Measurements from ENCODE around the gene STRBP.

Gene STRBP

DNA sequence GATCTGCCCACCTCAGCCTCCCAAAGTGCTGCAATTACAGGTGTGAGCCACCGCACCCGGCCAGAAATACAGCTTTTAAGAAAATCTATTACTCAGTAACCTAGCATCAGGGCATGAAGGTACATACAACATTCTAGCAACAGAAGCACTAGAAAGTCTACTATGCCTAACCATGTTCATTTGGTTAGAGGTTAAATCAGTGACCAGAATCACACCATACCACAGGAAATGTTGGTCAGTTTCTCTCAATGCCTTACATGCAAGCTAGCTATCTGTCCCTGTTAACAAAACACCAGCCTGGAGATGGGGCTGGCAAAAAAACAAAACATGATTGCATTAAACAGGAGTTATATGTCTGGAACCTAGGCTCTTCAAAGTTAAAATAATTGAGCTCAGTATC, 104.1 kb downstream of the STRBP start:
- in situ Hi-C loops (cut with MboI; ENCODE audit: low pct_unique_long_range_greater_than_20kb, low sequenced_read_pairs) = loop anchor here (25.0 kb wide), 1 partner anchor 102 kb away; no protein-coding TSS in a partner anchor
- DNase-seq = no peak

DNA sequence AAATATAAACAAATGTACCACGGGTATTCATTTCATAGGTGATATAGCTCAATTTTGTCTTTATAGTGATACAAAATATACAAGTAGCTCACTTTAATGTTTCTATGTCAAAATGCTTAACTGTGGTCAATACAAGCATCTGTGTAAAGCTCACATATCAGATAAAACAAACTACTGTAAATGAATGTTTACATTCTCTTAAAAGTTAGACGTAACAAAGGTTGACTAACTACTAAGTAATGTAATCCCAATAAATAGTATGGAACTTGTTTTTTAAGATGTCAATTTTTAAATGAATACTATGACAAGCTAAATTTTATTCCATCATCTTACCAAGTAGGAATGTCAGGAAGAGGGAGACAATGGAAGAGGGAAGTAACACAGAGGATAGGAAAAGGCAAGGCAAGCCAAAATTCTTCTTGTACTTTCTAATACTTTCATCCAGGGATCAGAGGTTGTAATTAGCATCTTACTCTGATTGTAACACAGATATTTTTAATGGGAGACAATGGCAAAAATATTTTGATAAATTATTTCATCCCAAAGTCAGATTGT, 105.5 kb downstream of the STRBP start:
- DNase-seq = no peak

DNA sequence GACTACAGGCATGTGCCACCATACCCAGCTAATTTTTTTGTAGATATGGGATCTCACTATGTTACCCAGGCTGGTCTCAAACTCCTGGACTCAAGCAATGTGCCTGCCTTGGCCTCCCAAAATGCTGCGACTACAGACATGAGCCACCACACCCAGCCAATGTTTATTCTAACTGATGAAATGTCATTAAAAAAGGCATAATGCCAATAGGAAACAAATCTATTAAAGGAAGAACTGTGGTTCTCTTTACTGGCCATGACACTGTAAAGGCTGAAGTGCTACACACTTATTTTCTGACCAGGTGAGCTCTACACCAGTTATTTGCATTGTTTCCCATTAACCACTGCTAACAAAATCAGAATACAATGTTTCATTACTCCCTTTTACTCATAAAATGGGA, 106.0 kb downstream of the STRBP start:
- no peak for DNase-seq
- in situ Hi-C loops (cut with MboI; ENCODE audit: low pct_unique_long_range_greater_than_20kb, low sequenced_read_pairs) = loop anchor here (25.0 kb wide), 1 partner anchor 100 kb away; no protein-coding TSS in a partner anchor

More for the DNA sequence above, 105.5 kb downstream of the STRBP start:
- in situ Hi-C loops (cut with MboI; ENCODE audit: low pct_unique_long_range_greater_than_20kb, low sequenced_read_pairs) = loop anchor here (25.0 kb wide), 1 partner anchor 101 kb away; no protein-coding TSS in a partner anchor

DNA sequence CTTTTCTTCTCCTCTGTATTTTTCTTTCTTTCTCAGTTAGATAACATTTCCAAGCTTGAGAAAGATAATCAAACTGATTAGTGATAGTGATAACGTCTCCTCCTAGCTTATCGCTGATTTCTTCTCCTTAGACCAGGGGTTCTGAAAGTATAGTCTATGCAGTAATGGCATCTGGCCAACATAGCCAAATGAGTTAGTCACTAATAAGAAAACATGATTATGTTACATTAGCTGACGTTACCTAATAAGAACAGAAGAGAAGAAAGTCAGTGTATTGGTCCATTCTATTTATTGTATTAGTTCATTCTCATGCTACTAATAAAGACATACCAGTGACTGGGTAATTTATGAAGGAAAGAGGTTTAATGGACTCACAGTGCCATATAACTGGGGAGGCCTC, 111.2 kb downstream of the STRBP start:
- in situ Hi-C loops (cut with MboI; ENCODE audit: low pct_unique_long_range_greater_than_20kb, low sequenced_read_pairs) = loop anchor here (25.0 kb wide), 1 partner anchor 95 kb away; no protein-coding TSS in a partner anchor

DNA sequence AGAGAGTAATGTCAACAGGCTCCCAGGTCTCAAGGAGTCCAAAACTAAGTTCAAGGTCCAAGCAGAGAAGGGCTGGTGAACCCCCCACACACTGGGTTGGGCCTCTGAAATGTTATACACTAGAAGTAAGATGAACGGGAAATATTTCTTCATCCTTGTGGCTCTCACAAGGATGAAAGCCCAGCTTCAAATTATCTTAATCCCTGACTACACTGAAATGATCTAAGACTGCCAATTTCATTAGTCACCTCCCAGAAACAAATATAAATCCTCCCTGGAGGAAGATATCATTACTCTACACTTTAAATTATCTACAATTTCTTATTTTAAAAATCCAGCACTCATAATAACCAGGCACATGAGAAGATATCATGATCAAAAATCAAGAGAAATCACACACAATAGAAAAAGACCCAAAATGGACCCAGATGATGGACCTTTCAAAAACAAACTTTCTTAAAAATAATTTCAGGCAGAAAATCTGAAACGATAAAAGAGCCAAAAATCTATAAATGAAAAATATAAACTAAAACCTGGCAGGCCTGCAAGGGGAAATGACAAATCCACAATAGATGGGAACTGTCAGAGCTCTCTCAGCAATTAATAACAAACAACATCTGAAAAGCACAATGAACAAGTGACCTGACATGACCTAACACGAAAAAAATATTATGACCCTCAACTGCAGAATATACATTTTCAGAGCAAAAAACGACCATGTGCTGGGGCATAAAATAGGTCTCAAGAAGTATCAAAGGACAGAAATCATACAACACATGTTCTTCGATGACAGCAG, 117.5 kb downstream of the STRBP start:
- DNase-seq = no peak
- in situ Hi-C loops (cut with MboI; ENCODE audit: low pct_unique_long_range_greater_than_20kb, low sequenced_read_pairs) = loop anchor here (25.0 kb wide), 1 partner anchor 89 kb away; no protein-coding TSS in a partner anchor

More for the DNA sequence above, 111.2 kb downstream of the STRBP start:
- no peak for DNase-seq

DNA sequence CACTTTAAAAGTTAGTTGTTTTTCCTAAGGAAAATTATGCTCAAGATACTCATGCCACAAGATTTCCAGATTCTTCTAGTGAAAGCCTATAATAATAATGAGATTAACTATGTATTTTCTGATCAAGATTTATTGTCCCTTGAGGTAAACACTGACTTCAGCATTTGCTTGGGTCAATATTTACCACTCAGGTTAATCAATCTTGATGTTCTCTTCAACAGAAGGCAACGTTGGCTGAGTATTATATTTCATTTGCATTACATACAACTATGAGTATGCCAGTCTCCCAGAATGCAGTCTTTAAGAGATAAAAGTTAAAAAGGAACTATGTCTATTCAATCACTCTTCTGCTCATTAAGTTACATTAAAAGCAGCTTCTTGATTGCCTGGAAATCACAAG, 119.3 kb downstream of the STRBP start:
- in situ Hi-C loops (cut with MboI; ENCODE audit: low pct_unique_long_range_greater_than_20kb, low sequenced_read_pairs) = no loop called here
- DNase-seq = no peak

DNA sequence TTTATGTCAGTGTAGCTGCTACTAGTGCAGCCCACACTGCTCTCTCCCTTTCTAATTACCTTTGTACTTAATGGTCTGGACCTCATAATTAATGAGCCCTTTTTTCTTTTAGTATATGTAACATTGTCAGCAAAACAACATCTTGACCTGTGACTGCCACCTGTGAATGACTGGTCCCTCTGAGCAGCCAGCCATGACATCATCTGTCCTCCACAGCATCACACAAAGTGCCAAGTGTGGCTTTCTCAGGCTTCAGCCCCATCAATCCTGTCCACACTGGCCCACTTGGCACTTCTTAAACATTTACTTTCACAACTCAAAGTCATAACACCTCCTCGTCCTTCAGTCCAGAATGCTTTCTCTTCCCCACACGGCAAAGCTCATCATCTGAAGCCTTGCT, 130.2 kb downstream of the STRBP start:
- in situ Hi-C loops (cut with MboI; ENCODE audit: low pct_unique_long_range_greater_than_20kb, low sequenced_read_pairs) = no loop called here
- no peak for DNase-seq

DNA sequence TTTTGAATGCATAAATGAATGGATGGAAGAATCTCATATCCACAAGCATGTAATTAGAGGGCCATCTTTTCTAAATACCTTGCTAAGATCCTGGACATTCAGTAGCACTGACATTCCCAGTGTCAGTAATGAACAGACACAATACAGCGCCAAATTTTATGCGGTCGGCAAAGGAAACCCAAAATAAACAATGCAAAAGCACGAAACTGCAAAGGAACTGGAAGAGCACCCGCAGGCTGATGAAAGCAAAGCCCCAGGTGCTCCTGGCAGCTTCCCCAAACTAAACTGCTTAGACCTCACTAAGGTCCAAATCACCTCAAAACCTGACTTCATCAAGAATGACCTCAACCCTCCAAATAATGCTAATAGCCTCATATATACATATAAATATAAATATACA, 133.0 kb downstream of the STRBP start:
- DNase-seq = no peak
- in situ Hi-C loops (cut with MboI; ENCODE audit: low pct_unique_long_range_greater_than_20kb, low sequenced_read_pairs) = no loop called here

DNA sequence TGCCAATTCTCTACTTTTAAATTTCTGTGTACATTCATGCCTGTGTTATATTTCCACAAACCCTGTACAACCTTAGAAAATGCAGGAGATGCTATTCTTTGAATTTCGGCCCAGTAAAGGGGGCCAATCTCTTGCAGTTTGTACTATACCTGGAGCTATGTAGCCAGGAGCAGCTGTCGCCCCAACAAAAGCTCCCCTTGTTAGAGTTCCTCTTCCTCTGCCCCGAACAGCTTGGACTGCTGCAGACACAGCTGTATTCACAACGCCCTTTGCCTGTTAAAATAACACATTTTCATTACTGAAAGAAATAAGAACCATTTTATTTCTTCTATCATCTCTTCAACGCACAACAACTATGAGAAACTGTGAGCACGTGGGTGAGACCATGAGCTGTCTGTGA, 135.7 kb downstream of the STRBP start:
- in situ Hi-C loops (cut with MboI; ENCODE audit: low pct_unique_long_range_greater_than_20kb, low sequenced_read_pairs) = no loop called here
- DNase-seq = no peak

DNA sequence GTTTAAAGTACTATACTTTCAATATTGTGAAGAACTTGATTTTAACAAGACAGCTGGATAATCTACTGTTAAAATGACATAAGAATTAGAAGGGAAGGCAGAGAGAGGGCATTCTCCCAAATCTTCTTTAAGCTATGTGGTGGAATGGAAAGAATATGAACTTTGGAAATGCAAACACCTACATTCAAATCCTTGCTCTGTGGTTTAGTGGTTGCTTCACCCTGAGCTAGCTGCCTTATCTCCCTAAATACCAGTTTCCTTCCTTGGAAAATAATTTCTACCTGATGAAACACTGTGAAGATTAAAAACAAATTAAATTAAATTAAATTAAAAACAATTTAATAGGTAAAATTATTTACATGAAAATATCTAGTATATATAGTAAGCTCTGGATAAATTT, 136.4 kb downstream of the STRBP start:
- in situ Hi-C loops (cut with MboI; ENCODE audit: low pct_unique_long_range_greater_than_20kb, low sequenced_read_pairs) = no loop called here
- no peak for DNase-seq

DNA sequence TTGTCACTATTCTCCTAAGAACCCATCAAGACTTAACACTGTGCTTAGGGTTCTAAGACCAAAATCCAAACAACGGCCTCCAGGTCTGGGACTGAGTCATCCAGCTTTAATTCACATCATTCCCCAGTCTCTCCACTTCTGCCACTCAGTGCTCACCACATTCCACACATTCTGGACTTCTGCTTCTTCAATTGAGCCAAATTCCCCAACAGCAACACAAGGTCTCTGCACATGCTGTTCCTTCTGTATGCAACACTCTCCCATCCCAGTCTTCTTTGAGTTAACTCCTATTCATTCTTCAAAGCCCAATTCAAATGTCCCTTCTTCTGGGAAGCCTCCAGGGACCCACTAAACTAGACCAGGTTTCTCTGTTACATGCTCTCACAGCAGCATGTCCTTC, 137.1 kb downstream of the STRBP start:
- DNase-seq = no peak
- in situ Hi-C loops (cut with MboI; ENCODE audit: low pct_unique_long_range_greater_than_20kb, low sequenced_read_pairs) = no loop called here

DNA sequence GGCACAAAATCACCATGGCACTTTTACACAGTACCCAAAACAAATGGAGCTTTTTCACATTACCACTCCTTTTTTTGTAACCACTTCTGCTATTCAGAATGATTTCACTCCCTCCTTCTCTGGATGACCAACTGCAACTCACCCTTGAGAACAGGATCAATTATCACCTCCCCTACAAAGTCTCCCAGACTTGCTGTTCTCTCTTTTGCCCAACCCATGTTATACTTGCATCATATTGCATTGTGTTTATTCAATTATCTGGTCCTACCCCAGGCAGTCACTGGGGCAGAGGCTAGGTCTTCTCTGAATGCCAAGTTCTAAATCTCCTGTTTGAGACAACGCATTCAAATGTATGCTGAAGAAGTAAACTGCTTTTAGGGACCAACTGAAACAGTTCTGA, 139.0 kb downstream of the STRBP start:
- peak; percentile 11 for DNase-seq
- in situ Hi-C loops (cut with MboI; ENCODE audit: low pct_unique_long_range_greater_than_20kb, low sequenced_read_pairs) = no loop called here

DNA sequence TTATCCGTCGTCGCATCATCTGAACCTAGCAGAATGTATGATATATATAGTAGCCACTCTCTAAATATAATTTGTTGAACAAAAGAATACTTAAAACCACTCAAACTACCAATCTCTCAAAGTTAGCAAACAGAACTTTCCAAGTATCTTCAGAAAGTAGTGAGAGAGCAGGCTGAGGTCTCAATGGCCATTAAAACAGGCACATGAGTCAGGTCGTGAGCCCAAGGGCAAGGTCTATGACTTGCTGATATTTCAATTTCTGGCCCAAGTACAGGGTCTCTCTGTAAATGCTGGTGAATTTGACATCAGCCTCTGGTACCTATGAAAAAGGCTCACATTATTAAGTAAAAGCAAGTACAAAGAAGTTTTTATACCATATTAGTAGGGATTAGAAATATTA, 139.8 kb downstream of the STRBP start:
- DNase-seq = no peak
- in situ Hi-C loops (cut with MboI; ENCODE audit: low pct_unique_long_range_greater_than_20kb, low sequenced_read_pairs) = no loop called here

DNA sequence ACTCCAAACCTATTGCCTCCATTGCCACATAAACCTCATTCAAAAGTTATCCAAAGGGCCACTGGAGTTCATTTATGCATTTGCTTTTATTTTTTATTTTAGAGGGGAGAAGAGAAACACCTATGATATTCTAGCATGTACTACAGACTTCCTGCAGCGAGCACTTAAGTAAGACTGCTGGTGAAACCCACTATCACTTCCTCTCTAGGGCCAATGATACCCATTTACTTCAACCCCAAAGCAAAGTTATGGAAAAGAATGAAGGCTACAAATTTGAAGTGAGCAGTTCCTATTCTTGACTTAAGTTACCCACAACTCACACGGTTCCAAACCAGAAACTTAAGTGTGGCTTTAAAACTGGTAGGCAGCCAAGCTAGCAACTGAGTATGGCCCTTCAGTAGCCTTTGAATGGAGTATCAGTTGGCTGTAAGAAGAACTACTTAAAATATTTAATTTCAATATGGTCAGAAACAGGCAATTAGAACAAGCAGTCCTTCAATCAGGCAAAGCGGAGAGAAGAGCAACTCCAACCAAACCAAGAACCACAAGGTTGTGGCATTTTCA, 140.8 kb downstream of the STRBP start:
- DNase-seq = no peak
- in situ Hi-C loops (cut with MboI; ENCODE audit: low pct_unique_long_range_greater_than_20kb, low sequenced_read_pairs) = no loop called here

DNA sequence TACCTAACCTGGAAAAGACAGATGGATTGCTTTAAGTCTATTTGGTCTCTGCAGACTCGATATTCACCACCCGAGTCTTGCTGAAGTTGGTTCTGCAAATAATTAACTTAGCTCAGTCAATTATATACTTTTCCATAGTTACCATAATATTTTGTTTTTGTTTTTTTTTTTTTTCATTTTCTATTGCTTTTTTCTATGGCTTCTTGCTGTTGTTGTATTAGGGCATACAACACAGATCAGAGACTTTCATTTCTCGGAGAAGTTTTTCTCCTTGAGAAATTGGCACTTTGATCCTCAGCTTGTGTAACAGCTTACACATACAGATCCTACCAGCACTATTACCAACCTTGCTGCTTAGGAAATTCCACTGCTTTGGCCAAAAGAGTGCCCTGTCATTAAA, 146.9 kb downstream of the STRBP start:
- no peak for DNase-seq
- in situ Hi-C loops (cut with MboI; ENCODE audit: low pct_unique_long_range_greater_than_20kb, low sequenced_read_pairs) = no loop called here

DNA sequence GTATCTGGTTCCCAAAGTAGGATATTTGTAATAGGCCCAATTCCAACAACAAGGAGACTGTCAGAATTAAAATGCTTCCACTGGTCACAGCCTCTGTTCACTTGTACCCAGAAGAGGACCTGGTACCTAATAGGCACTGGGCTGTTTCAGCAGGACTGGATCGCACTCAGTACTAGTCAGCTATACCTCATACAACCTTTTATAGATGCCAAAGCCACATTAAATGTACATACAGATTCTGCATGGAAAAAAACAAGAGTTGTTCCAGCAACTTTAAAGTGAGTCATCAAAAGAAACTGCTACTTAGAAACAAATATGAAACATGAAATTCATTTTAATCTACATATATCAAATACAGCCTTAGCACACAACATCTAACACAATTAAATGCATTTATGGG, 147.4 kb downstream of the STRBP start:
- in situ Hi-C loops (cut with MboI; ENCODE audit: low pct_unique_long_range_greater_than_20kb, low sequenced_read_pairs) = no loop called here
- DNase-seq = no peak

DNA sequence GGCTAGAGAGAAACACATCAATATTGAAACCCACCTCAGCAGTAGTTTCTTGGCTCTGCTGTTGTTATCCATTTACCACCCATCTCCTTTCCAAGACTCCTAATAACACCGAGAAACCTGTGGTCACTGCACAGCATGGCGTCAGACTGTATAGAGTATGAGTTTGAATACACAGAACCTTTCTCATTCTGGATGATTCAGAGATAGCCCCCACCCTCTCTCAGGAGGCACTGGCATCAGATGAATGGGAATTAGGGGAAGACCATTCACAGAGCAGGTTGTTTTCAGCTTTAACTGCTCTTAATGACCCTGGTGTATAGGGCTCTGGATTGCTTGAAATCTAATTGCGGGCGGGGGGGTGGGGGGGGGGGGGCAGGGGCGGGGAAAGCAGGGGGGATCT, 148.3 kb downstream of the STRBP start:
- no peak for DNase-seq
- in situ Hi-C loops (cut with MboI; ENCODE audit: low pct_unique_long_range_greater_than_20kb, low sequenced_read_pairs) = no loop called here

DNA sequence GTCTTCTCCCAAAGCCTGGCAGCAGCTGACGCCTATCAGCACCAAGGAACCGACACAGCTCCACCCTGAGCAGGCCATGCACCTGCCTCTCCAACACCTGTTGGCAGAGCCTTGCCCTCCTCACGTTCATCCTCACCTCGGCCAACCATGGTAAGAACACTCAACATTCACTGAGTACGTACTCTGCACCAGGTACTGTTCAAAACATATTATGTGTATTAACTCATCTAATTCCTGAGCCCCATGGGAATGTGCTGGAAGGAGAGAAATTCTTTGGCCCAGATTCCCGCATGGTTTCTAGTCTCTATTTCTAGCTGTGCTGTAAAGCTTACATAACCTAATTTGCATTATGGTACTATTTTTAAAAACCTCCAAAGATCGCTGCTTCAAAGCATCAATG, 148.8 kb downstream of the STRBP start:
- no peak for DNase-seq
- in situ Hi-C loops (cut with MboI; ENCODE audit: low pct_unique_long_range_greater_than_20kb, low sequenced_read_pairs) = no loop called here

DNA sequence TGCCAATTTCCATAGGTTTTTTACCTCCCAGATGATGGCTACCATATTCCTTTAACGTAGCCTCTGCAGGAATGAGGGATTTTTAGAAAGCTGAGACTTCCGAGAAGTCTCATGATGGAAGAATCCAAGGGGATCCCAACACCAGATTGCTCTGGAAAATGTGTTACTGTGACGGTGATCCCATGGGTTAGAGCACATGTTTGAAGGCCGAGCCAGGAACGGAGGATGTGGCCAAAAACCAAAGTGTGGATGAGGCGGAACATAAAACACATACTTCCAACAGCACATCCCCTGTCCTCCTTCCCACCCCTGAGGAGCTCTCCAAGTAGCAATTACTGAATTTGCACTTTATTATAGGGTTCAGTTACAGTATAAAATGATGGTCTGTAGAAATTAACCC, 152.3 kb downstream of the STRBP start:
- DNase-seq = no peak
- in situ Hi-C loops (cut with MboI; ENCODE audit: low pct_unique_long_range_greater_than_20kb, low sequenced_read_pairs) = no loop called here

DNA sequence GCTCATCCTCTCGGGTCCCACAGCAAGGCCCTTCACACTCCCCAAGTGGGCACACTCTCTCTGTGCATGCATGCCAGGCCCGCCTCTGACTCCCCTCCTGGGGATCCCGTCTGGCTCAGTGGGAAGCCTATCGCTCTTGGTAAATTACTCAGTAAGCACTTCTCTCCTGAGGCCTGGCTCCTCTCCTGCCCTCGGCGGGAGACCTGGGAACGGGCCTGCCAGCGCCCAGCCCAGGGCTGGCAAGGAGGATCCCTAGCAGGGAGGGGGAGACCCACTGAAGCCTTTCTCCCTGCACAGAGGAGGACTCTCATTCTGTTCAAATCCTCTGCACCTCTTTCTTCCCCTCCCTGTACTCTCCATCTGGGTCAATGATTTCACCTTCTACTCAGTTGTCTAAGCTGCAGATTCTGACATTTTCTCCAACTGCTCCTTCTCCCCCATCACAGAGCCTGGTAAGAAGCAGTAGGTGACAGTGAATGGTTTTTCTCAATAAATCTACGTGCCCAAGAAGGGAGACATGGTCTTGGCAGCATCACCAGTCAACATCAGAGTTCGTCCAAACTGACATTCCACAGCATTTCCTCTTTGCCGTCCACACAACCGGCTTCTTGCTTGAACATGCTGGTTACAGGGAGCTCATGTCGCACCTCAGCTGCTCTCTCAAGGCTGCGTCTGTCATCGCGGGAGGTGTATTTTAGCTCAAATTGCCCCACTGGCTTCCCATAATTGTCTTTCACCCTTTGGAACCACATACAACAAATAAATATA, 153.1 kb downstream of the STRBP start:
- DNase-seq = no peak
- in situ Hi-C loops (cut with MboI; ENCODE audit: low pct_unique_long_range_greater_than_20kb, low sequenced_read_pairs) = no loop called here

Measured in KBM-7 (cell line).